DOHH2 (cell line): ENCODE measurements around the gene YES1.

ENCODE experiments used
- H3F3A ChIP-seq: fragments of 200-600 bp; sonication (generic), shearing (Covaris generic); 2 replicates; pipeline ENCODE4 v1.6.0; 2016; ENCODE audit warnings: antibody characterized with exemption, mild to moderate bottlenecking; ENCODE audit not compliant: control insufficient read depth, insufficient read depth
- H3K27ac ChIP-seq: fragments of 200-600 bp; sonication (generic); 2 replicates; pipeline ENCODE4 v1.5.1; 2014; ENCODE audit warnings: low read depth, mild to moderate bottlenecking, low read length, moderate library complexity
- H3K27me3 ChIP-seq: fragments of 200-600 bp; sonication (generic); 2 replicates; pipeline ENCODE4 v1.6.1; 2014; ENCODE audit warnings: mild to moderate bottlenecking, low read length, mixed read lengths; ENCODE audit not compliant: control insufficient read depth
- H3K36me3 ChIP-seq: fragments of 200-600 bp; sonication (generic); 2 replicates; pipeline ENCODE4 v1.6.1; 2014; ENCODE audit warnings: mild to moderate bottlenecking, low read length, moderate library complexity, mixed read lengths; ENCODE audit not compliant: control insufficient read depth
- H3K4me1 ChIP-seq: fragments of 200-600 bp; sonication (generic); 2 replicates; pipeline ENCODE4 v1.6.1; 2014; ENCODE audit warnings: mild to moderate bottlenecking, low read length, mixed read lengths; ENCODE audit not compliant: control insufficient read depth
- H3K4me2 ChIP-seq: fragments of 200-600 bp; sonication (generic); 2 replicates; pipeline ENCODE4 v1.6.0; 2014; ENCODE audit warnings: mild to moderate bottlenecking, low read length, moderate library complexity
- H3K4me3 ChIP-seq: fragments of 200-600 bp; sonication (generic); 2 replicates; pipeline ENCODE4 v1.5.1; 2014; ENCODE audit warnings: mild to moderate bottlenecking, low read length, mixed read lengths
- H3K79me2 ChIP-seq: fragments of 200-600 bp; sonication (generic); 2 replicates; pipeline ENCODE4 v1.6.1; 2014; ENCODE audit warnings: mild to moderate bottlenecking, low read length, mixed read lengths; ENCODE audit not compliant: control insufficient read depth
- H3K9me2 ChIP-seq: fragments of 200-600 bp; sonication (generic); replicated peaks from 2 replicates; pipeline ENCODE4 v1.6.1; 2014; ENCODE audit warnings: mild to moderate bottlenecking, low read length, mixed read lengths; ENCODE audit not compliant: control insufficient read depth
- H3K9me3 ChIP-seq: fragments of 200-600 bp; sonication (generic); 2 replicates; pipeline ENCODE4 v1.6.1; 2014; ENCODE audit warnings: antibody characterized with exemption, low read length, mixed read lengths; ENCODE audit not compliant: control insufficient read depth, insufficient read depth
- H4K20me1 ChIP-seq: fragments of 200-600 bp; sonication (generic); 2 replicates; pipeline ENCODE4 v1.6.0; 2014; ENCODE audit warnings: low read depth, mild to moderate bottlenecking, antibody characterized with exemption, low read length, moderate library complexity; ENCODE audit not compliant: control insufficient read depth, insufficient read depth
- CTCF ChIP-seq: fragments of 200-600 bp; sonication (generic); IDR thresholded peaks from one replicate; pipeline ENCODE4 v1.5.1; 2014; ENCODE audit warnings: antibody characterized with exemption, mild to moderate bottlenecking, low read depth, low read length; ENCODE audit not compliant: poor library complexity, severe bottlenecking
- EZH2phosphoT487 ChIP-seq: fragments of 200-600 bp; sonication (generic); IDR thresholded peaks from 2 replicates; pipeline ENCODE4 v1.6.1; 2017; ENCODE audit warnings: borderline replicate concordance, mild to moderate bottlenecking, antibody characterized with exemption, low read length, moderate library complexity, mixed read lengths

Gene YES1

GRCh38 chr18:813172-814071 lies 1.4 kb upstream of the YES1 start:
- H3K27ac ChIP-seq, result no peak overlapping the region
- peaks cover 18% of the 10 kb centered on the region for H3K27me3 ChIP-seq
- TF ChIP-seq CTCF (no peak), EZH2phosphoT487 (no peak)

GRCh38 chr18:812376-813171 lies 532 bp upstream of the YES1 start:
- Histone ChIP-seq H3K9me2 (no peaks in the 10 kb centered on the region), H3K27ac (no peak overlapping the region)
- TF ChIP-seq EZH2phosphoT487 (no peak), CTCF (no peak)

More at GRCh38 chr18:813172-814071, 1.4 kb upstream of the YES1 start:
- Histone ChIP-seq H4K20me1 (no peaks in the 10 kb centered on the region), H3K4me1 (0 out of 2 replicates have a peak, but pooled peaks cover 3% of the 10 kb centered on the region), H3K4me3 (no peak overlapping the region), H3K79me2 (no peaks in the 10 kb centered on the region), H3K9me3 (no peaks in the 10 kb centered on the region), H3F3A (no peaks in the 10 kb centered on the region), H3K9me2 (no peaks in the 10 kb centered on the region), H3K36me3 (no peaks in the 10 kb centered on the region), H3K4me2 (no peak overlapping the region)

GRCh38 chr18:811182-811891 lies 705 bp downstream of the YES1 start:
- no peak overlapping the region for H3K4me2 ChIP-seq
- H3K27ac ChIP-seq, result no peak overlapping the region
- peaks cover 21% of the 10 kb centered on the region for H3K27me3 ChIP-seq
- H3K4me1 ChIP-seq, result 0 out of 2 replicates have a peak, but pooled peaks cover 3% of the 10 kb centered on the region
- H3F3A ChIP-seq, result no peaks in the 10 kb centered on the region
- no peaks in the 10 kb centered on the region for H3K79me2 ChIP-seq
- H3K9me2 ChIP-seq, result no peaks in the 10 kb centered on the region
- H3K9me3 ChIP-seq, result no peaks in the 10 kb centered on the region
- H3K36me3 ChIP-seq, result no peaks in the 10 kb centered on the region
- no peak overlapping the region for H3K4me3 ChIP-seq
- no peaks in the 10 kb centered on the region for H4K20me1 ChIP-seq
- no peak for TF ChIP-seq EZH2phosphoT487
- TF ChIP-seq CTCF, result no peak

More at GRCh38 chr18:812376-813171, 532 bp upstream of the YES1 start:
- no peaks in the 10 kb centered on the region for H3K79me2 ChIP-seq
- H3K27me3 ChIP-seq, result peaks cover 18% of the 10 kb centered on the region
- H3K4me2 ChIP-seq, result no peak overlapping the region
- H3K4me1 ChIP-seq, result 0 out of 2 replicates have a peak, but pooled peaks cover 3% of the 10 kb centered on the region
- no peaks in the 10 kb centered on the region for H3K36me3 ChIP-seq
- H3K4me3 ChIP-seq, result no peak overlapping the region
- H3K9me3 ChIP-seq, result no peaks in the 10 kb centered on the region
- no peaks in the 10 kb centered on the region for H4K20me1 ChIP-seq
- no peaks in the 10 kb centered on the region for H3F3A ChIP-seq
